ENCODE data around the gene BPIFB2. TPM values are rescaled to one million over a fixed set of nuclear protein-coding genes. Genes with fewer than 3 reads are reported as not detected.
"Not testable (repeated sequence)": the region's sequence is repeated elsewhere in the genome, so short reads cannot be mapped to it uniquely, and the experiment has no call there.

Gene BPIFB2
- polyA plus RNA-seq, 2 donors: 0.08 to 0.85 TPM

GRCh38 chr20:33034115-33034514, 26.6 kb downstream of the BPIFB2 start:
- no peaks in the 10 kb centered on the region for H3K36me3 ChIP-seq (ENCODE audit: control insufficient read depth in 2 of 2, insufficient read depth in 2 of 2, low read length in 1 of 2)
- no peaks in the 10 kb centered on the region for H3K27me3 ChIP-seq (ENCODE audit: control insufficient read depth in 1 of 2, insufficient read depth in 2 of 2, low read length in 2 of 2)
- peaks cover 0 to 2% of the 10 kb centered on the region in 2 donors for H3K9me3 ChIP-seq (ENCODE audit: control insufficient read depth in 2 of 2, insufficient read depth in 1 of 2, low read depth in 1 of 2, low read length in 1 of 2)
- H3K4me3 ChIP-seq (ENCODE audit: low read depth in 1 of 2, low read length in 2 of 2): no peak overlapping the region
- no peaks in the 10 kb centered on the region for H3K4me1 ChIP-seq (ENCODE audit: control insufficient read depth in 2 of 2, insufficient read depth in 2 of 2, low read length in 1 of 2)
- 74 to 84% methylated on average over 5 of the region's 5 CpGs for WGBS, 2 donors
- no peak overlapping the region for H3K27ac ChIP-seq (ENCODE audit: low read depth in 2 of 2, low read length in 1 of 2)

DNA sequence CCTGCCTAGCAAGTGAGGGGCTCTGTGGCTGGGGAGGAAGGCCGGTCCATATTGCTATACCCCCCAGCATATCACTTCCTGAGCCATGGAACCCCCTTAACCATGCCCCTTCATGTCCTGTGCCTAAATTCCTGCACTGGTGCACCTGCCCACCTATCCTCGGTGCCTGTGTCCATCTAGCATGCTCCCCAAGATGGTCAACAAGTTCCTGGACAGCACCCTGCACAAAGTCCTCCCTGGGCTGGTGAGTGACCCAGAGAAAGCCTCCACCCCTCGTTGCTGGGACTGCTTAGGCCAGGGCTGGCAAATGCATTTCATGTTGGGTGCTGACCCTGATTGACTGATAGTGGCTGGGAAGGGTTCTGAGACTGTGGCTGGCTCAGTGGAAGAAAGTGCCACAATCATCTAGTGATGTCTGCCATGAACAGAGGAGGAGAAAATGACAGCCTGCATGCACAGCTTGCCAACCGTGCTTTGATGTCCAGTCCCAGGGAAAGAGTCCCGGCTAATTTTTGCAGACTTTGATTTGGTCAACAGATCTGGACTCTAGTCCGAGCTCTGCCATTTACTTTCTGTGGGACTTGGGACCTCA, 27.5 kb downstream of the BPIFB2 start:
- Histone ChIP-seq H3K27ac (ENCODE audit: low read depth in 2 of 2, low read length in 1 of 2) (no peak overlapping the region), H3K27me3 (ENCODE audit: control insufficient read depth in 1 of 2, insufficient read depth in 2 of 2, low read length in 2 of 2) (no peaks in the 10 kb centered on the region), H3K4me3 (ENCODE audit: low read depth in 1 of 2, low read length in 2 of 2) (no peak overlapping the region), H3K4me1 (ENCODE audit: control insufficient read depth in 2 of 2, insufficient read depth in 2 of 2, low read length in 1 of 2) (no peaks in the 10 kb centered on the region), H3K9me3 (ENCODE audit: control insufficient read depth in 2 of 2, insufficient read depth in 1 of 2, low read depth in 1 of 2, low read length in 1 of 2) (peaks cover 0 to 4% of the 10 kb centered on the region in 2 donors), H3K36me3 (ENCODE audit: control insufficient read depth in 2 of 2, insufficient read depth in 2 of 2, low read length in 1 of 2) (no peaks in the 10 kb centered on the region)
- 76 to 78% methylated on average over 6 of the region's 6 CpGs for WGBS, 2 donors

DNA sequence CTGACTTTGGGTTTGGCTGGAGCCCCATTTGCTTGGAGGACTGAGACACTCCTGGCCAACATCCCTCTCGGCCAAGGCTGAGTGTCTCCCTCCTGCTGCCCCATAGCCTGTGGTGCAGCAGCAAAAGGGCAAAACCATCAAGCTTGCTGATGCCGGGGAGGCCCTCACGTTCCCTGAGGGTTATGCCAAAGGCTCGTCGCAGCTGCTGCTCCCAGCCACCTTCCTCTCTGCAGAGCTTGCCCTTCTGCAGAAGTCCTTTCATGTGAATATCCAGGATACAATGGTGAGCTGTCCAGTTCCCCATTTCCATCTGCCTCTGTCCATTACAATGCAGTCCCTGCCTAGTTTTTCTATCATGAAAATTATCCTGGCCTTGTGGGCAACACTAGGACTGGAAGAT, 30.0 kb downstream of the BPIFB2 start:
- H3K27me3 ChIP-seq (ENCODE audit: control insufficient read depth in 1 of 2, insufficient read depth in 2 of 2, low read length in 2 of 2): no peaks in the 10 kb centered on the region
- H3K4me1 ChIP-seq (ENCODE audit: control insufficient read depth in 2 of 2, insufficient read depth in 2 of 2, low read length in 1 of 2): no peaks in the 10 kb centered on the region
- no peak overlapping the region for H3K27ac ChIP-seq (ENCODE audit: low read depth in 2 of 2, low read length in 1 of 2)
- peaks cover 0 to 8% of the 10 kb centered on the region in 2 donors for H3K9me3 ChIP-seq (ENCODE audit: control insufficient read depth in 2 of 2, insufficient read depth in 1 of 2, low read depth in 1 of 2, low read length in 1 of 2)
- 49 to 70% methylated on average over 5 of the region's 5 CpGs for WGBS, 2 donors
- H3K4me3 ChIP-seq (ENCODE audit: low read depth in 1 of 2, low read length in 2 of 2): no peak overlapping the region
- H3K36me3 ChIP-seq (ENCODE audit: control insufficient read depth in 2 of 2, insufficient read depth in 2 of 2, low read length in 1 of 2): no peaks in the 10 kb centered on the region

- Histone ChIP-seq H3K27me3 (ENCODE audit: control insufficient read depth in 1 of 2, insufficient read depth in 2 of 2, low read length in 2 of 2) (no peaks in the 10 kb centered on the region), H3K9me3 (ENCODE audit: control insufficient read depth in 2 of 2, insufficient read depth in 1 of 2, low read depth in 1 of 2, low read length in 1 of 2) (peaks cover 0 to 8% of the 10 kb centered on the region in 2 donors), H3K4me3 (ENCODE audit: low read depth in 1 of 2, low read length in 2 of 2) (no peak overlapping the region), H3K4me1 (ENCODE audit: control insufficient read depth in 2 of 2, insufficient read depth in 2 of 2, low read length in 1 of 2) (no peaks in the 10 kb centered on the region), H3K36me3 (ENCODE audit: control insufficient read depth in 2 of 2, insufficient read depth in 2 of 2, low read length in 1 of 2) (no peaks in the 10 kb centered on the region), H3K27ac (ENCODE audit: low read depth in 2 of 2, low read length in 1 of 2) (no peak overlapping the region)
- 88 to 91% methylated on average over 4 of the region's 4 CpGs for WGBS, 2 donors
Observed at GRCh38 chr20:33038243-33038642, 30.7 kb downstream of the BPIFB2 start.

DNA sequence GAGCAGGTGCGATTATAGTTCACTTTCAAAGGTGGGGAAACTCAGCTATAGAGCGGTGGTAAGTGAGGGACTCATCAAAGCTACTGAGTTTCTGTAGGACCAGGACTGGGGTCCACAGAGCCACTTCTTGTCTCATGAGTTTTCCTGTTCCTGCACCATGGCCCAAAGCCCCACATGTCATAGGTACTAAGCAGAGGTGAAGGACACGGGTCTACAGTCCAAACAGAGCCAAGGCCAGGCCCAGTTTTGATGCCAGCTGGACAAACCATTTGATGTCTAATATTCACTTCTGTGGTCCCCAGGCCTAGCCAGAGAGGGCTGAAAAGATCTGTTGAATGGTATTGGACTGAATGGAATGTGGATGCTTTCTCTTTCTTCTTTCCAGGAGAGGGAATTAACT, 34.9 kb downstream of the BPIFB2 start:
- H3K27ac ChIP-seq (ENCODE audit: low read depth in 2 of 2, low read length in 1 of 2): no peak overlapping the region
- no peak overlapping the region for H3K4me3 ChIP-seq (ENCODE audit: low read depth in 1 of 2, low read length in 2 of 2)
- no peaks in the 10 kb centered on the region for H3K27me3 ChIP-seq (ENCODE audit: control insufficient read depth in 1 of 2, insufficient read depth in 2 of 2, low read length in 2 of 2)
- WGBS, 2 donors: 89% methylated on average over 3 of the region's 3 CpGs
- no peaks in the 10 kb centered on the region for H3K4me1 ChIP-seq (ENCODE audit: control insufficient read depth in 2 of 2, insufficient read depth in 2 of 2, low read length in 1 of 2)
- H3K9me3 ChIP-seq (ENCODE audit: control insufficient read depth in 2 of 2, insufficient read depth in 1 of 2, low read depth in 1 of 2, low read length in 1 of 2): peaks cover 0 to 11% of the 10 kb centered on the region in 2 donors
- no peaks in the 10 kb centered on the region for H3K36me3 ChIP-seq (ENCODE audit: control insufficient read depth in 2 of 2, insufficient read depth in 2 of 2, low read length in 1 of 2)

DNA sequence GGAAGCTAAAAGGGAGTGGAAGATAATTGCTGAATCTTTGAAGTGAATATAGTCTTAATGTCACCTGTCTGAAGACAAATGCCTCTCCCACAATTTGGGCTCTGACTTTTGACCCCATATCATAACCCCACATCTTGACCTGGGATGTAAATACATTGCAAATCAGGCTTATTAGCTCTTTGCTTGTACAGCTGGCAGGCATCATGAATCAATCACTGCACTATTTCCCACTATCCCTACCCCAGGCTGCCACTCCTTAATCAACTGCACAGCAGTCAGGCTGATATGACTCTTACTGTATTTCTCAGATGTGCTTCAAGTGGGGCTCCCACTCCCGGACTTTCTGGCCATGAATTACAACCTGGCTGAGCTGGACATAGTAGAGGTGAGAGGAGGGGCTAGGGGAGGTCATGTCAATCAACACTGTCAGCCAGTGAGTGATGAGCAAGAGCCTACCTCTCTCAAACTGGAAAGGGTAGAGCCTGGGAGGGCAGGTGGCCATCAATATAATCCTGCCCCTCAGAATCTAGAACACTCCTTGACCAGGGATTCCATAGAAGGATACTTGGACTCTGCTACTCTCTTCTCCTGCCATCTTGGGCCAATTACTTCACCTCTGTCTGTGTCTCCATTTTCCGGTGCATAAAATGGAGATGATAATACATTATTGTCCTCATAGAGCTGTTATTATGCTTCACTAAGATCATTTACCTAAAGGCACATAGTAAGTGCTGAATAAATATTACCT, 35.7 kb downstream of the BPIFB2 start:
- H3K4me1 ChIP-seq (ENCODE audit: control insufficient read depth in 2 of 2, insufficient read depth in 2 of 2, low read length in 1 of 2): no peaks in the 10 kb centered on the region
- WGBS, 2 donors: 65 to 76% methylated on average over 2 of the region's 2 CpGs
- no peaks in the 10 kb centered on the region for H3K27me3 ChIP-seq (ENCODE audit: control insufficient read depth in 1 of 2, insufficient read depth in 2 of 2, low read length in 2 of 2)
- H3K4me3 ChIP-seq (ENCODE audit: low read depth in 1 of 2, low read length in 2 of 2): no peak overlapping the region
- no peaks in the 10 kb centered on the region for H3K36me3 ChIP-seq (ENCODE audit: control insufficient read depth in 2 of 2, insufficient read depth in 2 of 2, low read length in 1 of 2)
- no peak overlapping the region for H3K27ac ChIP-seq (ENCODE audit: low read depth in 2 of 2, low read length in 1 of 2)
- H3K9me3 ChIP-seq (ENCODE audit: control insufficient read depth in 2 of 2, insufficient read depth in 1 of 2, low read depth in 1 of 2, low read length in 1 of 2): peaks cover 0 to 11% of the 10 kb centered on the region in 2 donors

- Histone ChIP-seq H3K9me3 (ENCODE audit: control insufficient read depth in 2 of 2, insufficient read depth in 1 of 2, low read depth in 1 of 2, low read length in 1 of 2) (peaks cover 0 to 11% of the 10 kb centered on the region in 2 donors), H3K27me3 (ENCODE audit: control insufficient read depth in 1 of 2, insufficient read depth in 2 of 2, low read length in 2 of 2) (no peaks in the 10 kb centered on the region), H3K27ac (ENCODE audit: low read depth in 2 of 2, low read length in 1 of 2) (no peak overlapping the region), H3K4me3 (ENCODE audit: low read depth in 1 of 2, low read length in 2 of 2) (no peak overlapping the region), H3K36me3 (ENCODE audit: control insufficient read depth in 2 of 2, insufficient read depth in 2 of 2, low read length in 1 of 2) (no peaks in the 10 kb centered on the region), H3K4me1 (ENCODE audit: control insufficient read depth in 2 of 2, insufficient read depth in 2 of 2, low read length in 1 of 2) (no peaks in the 10 kb centered on the region)
- 30 to 36% methylated on average over 1 of the region's 1 CpG for WGBS, 2 donors
Observed at GRCh38 chr20:33043731-33044181, 36.3 kb downstream of the BPIFB2 start.

DNA sequence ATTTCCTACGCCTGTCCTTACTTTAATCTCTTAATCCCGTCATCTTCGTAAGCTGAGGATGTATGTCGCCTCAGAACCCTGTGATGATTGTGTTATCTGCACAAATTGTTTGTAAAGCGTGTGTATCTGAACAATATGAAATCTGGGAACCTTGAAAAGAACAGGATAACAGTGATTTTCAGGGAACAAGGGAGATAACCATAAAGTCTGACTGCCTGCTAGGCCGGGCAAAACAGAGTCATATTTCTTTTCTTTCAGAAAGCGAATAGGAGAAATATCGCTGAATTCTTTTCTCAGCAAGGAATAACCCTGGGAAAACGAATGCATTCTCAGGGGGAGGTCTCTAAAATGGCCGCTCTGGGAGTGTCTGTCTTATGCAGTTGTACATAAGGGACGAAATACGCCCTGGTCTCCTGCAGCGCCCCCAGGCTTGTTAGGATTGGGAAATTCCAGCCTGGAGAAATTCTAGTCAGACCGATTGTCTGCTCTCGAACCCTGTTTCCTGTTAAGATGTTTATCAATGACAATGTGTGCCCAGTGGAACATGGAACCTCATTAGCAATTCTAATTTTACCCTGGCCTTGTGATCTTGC, 37.7 kb downstream of the BPIFB2 start:
- not testable (repeated sequence) for H3K27me3 ChIP-seq (ENCODE audit: control insufficient read depth in 1 of 2, insufficient read depth in 2 of 2, low read length in 2 of 2); H3K9me3 ChIP-seq (ENCODE audit: control insufficient read depth in 2 of 2, insufficient read depth in 1 of 2, low read depth in 1 of 2, low read length in 1 of 2); H3K36me3 ChIP-seq (ENCODE audit: control insufficient read depth in 2 of 2, insufficient read depth in 2 of 2, low read length in 1 of 2); H3K27ac ChIP-seq (ENCODE audit: low read depth in 2 of 2, low read length in 1 of 2); H3K4me1 ChIP-seq (ENCODE audit: control insufficient read depth in 2 of 2, insufficient read depth in 2 of 2, low read length in 1 of 2); H3K4me3 ChIP-seq (ENCODE audit: low read depth in 1 of 2, low read length in 2 of 2)
- WGBS, 2 donors: 79 to 89% methylated on average over 15 of the region's 15 CpGs

DNA sequence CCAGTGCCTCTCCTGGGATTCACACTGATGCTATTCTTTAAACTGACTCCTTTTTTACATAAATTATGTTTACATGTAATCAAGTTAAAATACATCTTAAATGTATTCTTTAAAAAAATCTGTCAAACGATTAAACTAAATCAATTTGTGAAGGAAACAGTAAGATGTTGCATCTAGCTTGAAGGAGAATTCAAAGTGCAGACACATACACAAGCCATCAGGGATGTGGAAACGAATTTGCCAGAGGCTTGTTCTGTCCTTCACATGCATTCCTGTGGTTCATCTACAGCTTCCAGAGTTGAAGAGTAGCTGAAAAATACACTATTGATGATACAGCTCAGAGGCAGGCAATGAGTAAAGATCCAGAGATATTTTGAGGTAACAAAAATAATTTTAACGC, 38.9 kb downstream of the BPIFB2 start:
- no peak overlapping the region for H3K27ac ChIP-seq (ENCODE audit: low read depth in 2 of 2, low read length in 1 of 2)
- H3K9me3 ChIP-seq (ENCODE audit: control insufficient read depth in 2 of 2, insufficient read depth in 1 of 2, low read depth in 1 of 2, low read length in 1 of 2): peaks cover 0 to 9% of the 10 kb centered on the region in 2 donors
- no peaks in the 10 kb centered on the region for H3K4me1 ChIP-seq (ENCODE audit: control insufficient read depth in 2 of 2, insufficient read depth in 2 of 2, low read length in 1 of 2)
- H3K4me3 ChIP-seq (ENCODE audit: low read depth in 1 of 2, low read length in 2 of 2): no peak overlapping the region
- no peaks in the 10 kb centered on the region for H3K36me3 ChIP-seq (ENCODE audit: control insufficient read depth in 2 of 2, insufficient read depth in 2 of 2, low read length in 1 of 2)
- WGBS, 2 donors: 71 to 72% methylated on average over 3 of the region's 3 CpGs
- no peaks in the 10 kb centered on the region for H3K27me3 ChIP-seq (ENCODE audit: control insufficient read depth in 1 of 2, insufficient read depth in 2 of 2, low read length in 2 of 2)

Data from esophagus (tissue), 2 donors.